HG02870 (cell line): ENCODE measurements around the gene RPS14.

Experiments used
- ATAC-seq: cut with Tn5 transposase; IDR thresholded peaks from one replicate; pipeline ENCODE4 v1.9.1; 2021; ENCODE audit warnings: mild to moderate bottlenecking, moderate library complexity; ENCODE audit not compliant: unreplicated experiment

RPS14 gene

GRCh38 chr5:150449517-150450339, at the start of gene RPS14:
Gene RPS14, minus strand, starts transcription at chr5:150449739. Its CDS starts 2,006 bp downstream, at chr5:150447733.
- peak; percentile 89 for ATAC-seq

GRCh38 chr5:150498971-150499370, 49.4 kb upstream of the RPS14 start:
- no peak for ATAC-seq

DNA sequence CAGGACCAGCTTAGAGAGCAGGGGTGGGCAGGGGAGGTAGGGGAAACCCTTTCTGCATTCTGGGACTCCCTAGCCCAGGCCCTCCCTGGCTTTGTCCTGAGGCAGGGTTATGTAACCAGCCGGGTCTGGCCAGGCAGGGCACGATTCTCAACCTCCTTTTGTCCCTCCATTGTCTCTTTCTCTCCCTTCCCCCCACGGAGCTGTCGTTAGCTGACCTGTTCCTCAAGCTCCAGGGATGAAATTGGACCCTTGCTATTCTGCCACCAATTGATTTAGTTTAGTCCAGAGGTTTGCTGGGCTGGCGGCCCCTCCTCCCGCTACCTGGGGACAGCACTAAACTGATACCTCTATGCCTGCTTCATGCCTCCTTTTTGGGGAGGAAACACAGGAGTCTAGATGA, 49.0 kb upstream of the RPS14 start:
- no peak for ATAC-seq

GRCh38 chr5:150497989-150498317, 48.4 kb upstream of the RPS14 start:
- no peak for ATAC-seq

- ATAC-seq = no peak
Observed at GRCh38 chr5:150497274-150497988, 47.9 kb upstream of the RPS14 start.

DNA sequence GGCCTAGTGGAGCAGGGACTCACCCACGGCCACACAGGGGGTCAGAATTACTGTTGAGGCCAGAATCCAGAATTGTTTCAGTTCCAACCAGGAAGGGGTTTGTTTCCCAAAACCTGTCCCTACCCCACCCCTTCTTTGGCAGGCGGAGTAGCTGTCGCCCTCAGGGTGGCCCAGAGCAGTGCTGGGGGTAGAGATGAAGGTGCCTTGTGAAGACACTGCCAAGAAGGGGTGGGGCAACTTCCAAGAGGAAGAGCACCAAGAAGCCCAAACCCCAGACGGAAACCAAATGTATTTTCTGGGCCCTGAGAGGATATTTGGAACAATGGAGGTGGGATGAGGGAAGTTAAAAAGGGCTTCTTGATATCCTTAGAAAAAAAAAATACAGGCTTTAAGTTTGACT, 47.0 kb upstream of the RPS14 start:
- ATAC-seq = no peak

GRCh38 chr5:150496098-150496497, 46.6 kb upstream of the RPS14 start:
- ATAC-seq = no peak

GRCh38 chr5:150492621-150493020, 43.1 kb upstream of the RPS14 start:
- ATAC-seq = no peak

GRCh38 chr5:150491876-150492275, 42.3 kb upstream of the RPS14 start:
- no peak for ATAC-seq

DNA sequence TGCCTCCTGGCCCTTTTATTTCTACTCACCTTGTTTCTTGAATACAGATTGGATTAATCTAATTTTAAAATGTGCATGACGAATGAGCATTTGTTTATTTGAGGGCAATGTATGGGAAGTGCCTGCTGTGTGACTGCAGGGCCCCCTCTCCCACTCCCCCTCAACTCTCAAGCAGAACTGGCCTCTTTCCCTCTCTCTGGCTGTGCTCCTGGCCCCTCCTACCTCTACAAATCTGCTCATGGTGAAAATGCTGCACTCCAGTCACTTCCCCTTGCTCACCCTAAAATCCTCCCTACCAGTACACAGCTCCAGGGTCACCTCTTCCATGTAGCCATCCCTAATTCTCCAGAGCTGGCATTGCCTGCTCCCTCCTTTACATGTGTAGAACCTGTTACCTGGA, 41.2 kb upstream of the RPS14 start:
- ATAC-seq = no peak

GRCh38 chr5:150490296-150490669, 40.7 kb upstream of the RPS14 start:
- ATAC-seq = peak; percentile 5

DNA sequence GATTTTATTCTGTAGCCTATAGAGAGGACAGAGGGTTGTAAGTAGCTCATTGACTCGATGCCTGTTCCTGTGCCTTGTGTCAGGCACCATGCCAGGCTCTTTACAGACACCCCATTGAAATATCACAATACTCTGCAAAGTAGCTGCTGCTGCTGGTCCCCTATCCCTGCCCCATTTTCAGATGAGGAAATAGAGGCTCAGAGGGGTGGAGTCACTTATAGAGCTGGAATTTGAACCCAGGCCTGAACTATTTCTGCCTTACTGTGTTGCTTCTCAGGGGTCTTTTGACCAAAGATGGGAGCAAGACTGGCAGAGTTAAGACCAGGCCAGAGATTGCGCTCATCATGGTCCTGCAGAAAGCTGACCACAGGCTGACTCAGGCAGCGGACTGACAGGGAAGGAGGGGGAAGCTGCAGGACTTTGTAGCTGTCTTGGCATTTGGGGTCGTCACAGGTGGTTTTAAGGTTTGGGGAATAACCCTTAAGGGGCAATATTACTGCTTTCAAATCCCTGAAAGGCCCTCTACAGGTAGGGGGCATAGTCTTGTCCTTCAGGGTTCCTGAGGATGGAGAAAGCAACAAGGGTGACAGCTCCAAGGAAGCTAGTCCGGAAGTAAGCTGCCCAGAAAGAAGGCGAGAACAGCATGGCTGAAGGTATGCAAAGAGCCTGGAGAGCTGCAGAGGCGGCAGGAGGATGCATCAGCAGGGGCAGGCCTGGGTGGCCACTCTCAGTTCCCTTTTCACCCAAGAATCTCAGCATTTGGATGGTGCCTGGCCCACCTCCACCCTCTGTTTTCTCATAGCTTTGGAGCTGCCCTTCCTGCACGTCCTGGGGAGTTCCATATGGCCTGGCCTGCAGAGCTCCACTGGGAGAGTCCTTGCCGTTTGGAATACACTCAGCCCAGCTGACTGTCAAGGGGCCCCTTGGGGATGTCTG, 40.1 kb upstream of the RPS14 start:
- ATAC-seq = peak; percentile 64

GRCh38 chr5:150488519-150489359, 39.2 kb upstream of the RPS14 start:
- ATAC-seq = no peak

- no peak for ATAC-seq
Observed at GRCh38 chr5:150487199-150488061, 37.9 kb upstream of the RPS14 start.

- no peak for ATAC-seq
Observed at GRCh38 chr5:150486402-150487198, 37.1 kb upstream of the RPS14 start.

GRCh38 chr5:150485693-150486401, 36.3 kb upstream of the RPS14 start:
- ATAC-seq = no peak

GRCh38 chr5:150484964-150485692, 35.6 kb upstream of the RPS14 start:
- ATAC-seq = no peak
